AG08396 (cell line): ENCODE data around the gene DRGX.

Experiments
- DNase-seq: peaks from one replicate; pipeline ENCODE4 v3.0.0; 2012; ENCODE audit warnings: low spot score, mixed read lengths

DRGX gene

GRCh38 chr10:49395741-49396665 is at the start of gene DRGX:
TSS of gene DRGX (minus strand) at chr10:49396089. CDS start at chr10:49395440, 649 bp downstream.
- DNase-seq: no peak

GRCh38 chr10:49444349-49444748 is 48.5 kb upstream of the DRGX start:
- no peak for DNase-seq

GRCh38 chr10:49442863-49443262 is 47.0 kb upstream of the DRGX start:
- no peak for DNase-seq

- DNase-seq: no peak
Measured at GRCh38 chr10:49441488-49442476, 45.9 kb upstream of the DRGX start.

DNA sequence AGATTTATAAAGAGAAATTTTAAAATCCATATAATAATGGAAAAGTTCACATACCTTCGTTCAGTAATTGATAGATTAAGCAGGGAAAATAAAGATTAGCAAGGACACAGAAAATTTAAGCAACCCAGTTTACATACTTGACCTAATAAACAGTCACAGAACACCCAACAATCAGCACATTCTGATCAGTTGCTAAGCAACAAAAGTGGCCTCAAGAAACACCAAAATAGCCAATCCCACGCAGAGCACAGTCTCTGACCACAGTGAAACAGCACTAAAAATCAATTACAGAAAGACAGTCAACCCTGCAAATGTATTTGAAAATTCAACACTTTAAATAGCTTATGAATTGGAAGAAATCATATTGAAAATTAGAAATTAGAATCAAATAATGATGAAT is 39.3 kb upstream of the DRGX start:
- no peak for DNase-seq

DNA sequence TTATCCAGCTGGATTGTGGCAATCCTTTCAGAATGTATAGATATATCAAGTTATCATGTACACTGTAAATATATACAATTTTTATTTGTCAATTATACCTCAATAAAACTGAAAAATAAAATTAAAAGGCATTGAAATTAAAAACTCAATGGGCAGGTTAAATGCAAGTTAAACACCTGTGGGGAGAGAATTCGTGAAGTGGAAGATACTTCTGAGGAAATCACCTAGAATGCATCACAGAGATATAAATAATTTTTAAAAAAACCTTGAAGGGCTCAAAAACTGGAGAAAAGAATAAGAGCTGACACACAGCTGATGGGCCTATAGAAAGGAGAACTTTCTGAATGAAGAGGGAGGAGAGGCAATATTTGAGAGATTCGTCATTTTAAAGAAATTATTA is 37.2 kb upstream of the DRGX start:
- no peak for DNase-seq

DNA sequence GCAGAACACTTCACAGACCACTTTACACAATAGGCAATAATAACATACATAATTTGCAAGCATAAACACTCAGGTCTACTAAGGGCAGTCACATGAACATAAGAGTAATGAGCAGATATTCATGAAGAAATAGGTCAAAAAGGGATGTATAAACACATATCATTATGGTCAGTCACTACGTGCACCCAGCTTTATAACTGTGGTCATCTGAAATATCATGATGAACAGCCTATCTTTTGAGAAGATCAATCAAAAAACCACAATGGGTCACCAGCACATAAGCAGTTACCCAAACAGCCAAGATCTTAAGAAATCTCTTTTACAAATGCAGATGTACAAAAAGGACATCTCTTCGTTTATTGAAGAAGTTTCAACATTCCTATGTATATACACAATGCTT is 35.5 kb upstream of the DRGX start:
- no peak for DNase-seq

- no peak for DNase-seq
Measured at GRCh38 chr10:49429458-49429857, 33.6 kb upstream of the DRGX start.

- DNase-seq: no peak
Measured at GRCh38 chr10:49426490-49427360, 30.8 kb upstream of the DRGX start.

GRCh38 chr10:49419005-49419404 is 23.1 kb upstream of the DRGX start:
- DNase-seq: no peak

DNA sequence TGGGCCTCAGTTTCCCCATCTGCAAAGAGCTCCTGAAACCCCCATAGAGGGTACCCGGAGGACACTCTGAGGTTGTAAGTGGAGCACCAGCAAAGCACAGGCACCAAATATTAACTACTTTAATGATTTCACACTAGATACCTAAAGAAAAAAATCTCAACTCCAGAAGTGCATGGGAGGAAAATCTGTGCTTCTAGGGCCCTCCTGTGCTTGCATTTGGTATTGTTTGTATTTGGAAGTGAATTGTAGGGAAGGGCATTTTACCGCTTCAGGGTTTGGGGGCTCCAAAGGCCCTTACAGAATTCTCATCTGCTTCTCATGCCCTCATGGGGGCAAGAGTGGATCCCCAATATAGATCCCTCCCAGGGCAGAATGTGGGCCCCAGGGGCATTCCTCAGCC is 22.4 kb upstream of the DRGX start:
- DNase-seq: no peak

DNA sequence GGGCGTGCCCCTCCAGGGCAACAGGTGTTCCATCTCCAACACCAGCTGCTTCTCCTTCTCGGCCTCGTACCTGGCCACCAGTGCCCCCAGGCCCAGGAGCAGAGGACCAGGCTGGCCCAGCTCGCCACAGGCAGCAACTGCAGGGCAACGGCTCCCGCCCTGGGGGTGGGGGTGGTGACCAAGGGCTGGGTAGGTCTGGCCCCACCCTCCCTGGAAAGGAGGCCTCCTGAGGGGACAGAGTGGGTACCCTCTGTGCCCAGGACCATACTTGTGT is 22.1 kb upstream of the DRGX start:
- DNase-seq: no peak

- no peak for DNase-seq
Measured at GRCh38 chr10:49417311-49418052, 21.6 kb upstream of the DRGX start.

DNA sequence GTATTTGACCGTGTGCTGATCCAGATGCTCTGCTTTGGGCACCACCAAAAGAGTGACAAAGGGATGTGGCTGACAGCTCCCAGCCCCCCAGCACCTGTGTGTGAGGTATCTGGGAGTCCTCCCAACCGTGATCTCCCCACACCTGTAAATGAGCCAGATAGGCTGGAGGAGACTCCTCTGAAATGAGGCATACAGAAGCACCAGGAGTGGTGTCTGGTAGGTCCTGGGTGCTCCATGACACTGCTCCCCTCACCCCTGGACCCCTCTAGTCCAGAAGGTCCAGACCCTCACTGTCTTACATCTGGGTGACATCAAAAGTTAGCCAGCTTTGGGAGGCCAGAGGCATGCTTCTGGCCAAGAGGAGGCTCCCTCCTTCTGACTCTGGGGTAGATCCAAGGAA is 20.0 kb upstream of the DRGX start:
- DNase-seq: no peak

DNA sequence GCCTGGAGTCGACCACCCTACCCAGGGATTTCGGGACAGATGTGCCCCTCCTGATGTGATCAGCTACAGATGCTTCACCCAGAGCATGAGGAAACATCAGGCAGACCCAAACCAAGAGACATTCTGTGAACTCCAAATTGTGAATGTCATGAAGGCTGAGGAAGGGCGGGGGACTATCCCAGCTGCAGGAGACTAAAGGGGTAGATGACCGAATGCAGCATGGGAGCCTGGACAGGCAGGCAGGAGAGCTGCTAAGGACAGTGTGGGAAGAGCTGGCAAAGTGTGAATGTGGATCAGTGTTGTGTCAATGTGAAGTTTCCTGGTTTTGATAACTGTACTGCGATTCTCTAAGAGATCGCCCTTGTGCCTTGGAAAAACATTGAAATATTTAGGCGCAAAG is 19.2 kb upstream of the DRGX start:
- DNase-seq: no peak

GRCh38 chr10:49414496-49414895 is 18.6 kb upstream of the DRGX start:
- DNase-seq: no peak

DNA sequence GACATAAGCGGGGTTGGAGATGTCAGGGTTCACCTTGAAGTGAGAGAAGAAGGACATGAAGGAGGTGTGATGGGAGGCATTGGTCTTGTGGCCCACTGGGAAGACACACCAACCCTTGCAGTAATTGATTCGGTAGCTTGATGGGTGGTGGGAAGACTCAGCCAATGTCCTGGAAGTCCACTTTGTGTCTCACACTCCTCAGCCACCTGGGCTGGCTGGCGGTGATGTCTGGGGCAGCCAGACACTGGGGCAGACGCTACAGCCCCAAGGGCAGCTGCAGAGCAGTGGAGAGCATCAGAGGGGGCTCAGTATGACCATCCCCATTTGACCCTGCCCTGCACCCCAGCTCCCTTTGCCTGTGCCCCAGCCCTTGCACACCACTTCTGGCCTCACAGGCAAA is 16.7 kb upstream of the DRGX start:
- no peak for DNase-seq

DNA sequence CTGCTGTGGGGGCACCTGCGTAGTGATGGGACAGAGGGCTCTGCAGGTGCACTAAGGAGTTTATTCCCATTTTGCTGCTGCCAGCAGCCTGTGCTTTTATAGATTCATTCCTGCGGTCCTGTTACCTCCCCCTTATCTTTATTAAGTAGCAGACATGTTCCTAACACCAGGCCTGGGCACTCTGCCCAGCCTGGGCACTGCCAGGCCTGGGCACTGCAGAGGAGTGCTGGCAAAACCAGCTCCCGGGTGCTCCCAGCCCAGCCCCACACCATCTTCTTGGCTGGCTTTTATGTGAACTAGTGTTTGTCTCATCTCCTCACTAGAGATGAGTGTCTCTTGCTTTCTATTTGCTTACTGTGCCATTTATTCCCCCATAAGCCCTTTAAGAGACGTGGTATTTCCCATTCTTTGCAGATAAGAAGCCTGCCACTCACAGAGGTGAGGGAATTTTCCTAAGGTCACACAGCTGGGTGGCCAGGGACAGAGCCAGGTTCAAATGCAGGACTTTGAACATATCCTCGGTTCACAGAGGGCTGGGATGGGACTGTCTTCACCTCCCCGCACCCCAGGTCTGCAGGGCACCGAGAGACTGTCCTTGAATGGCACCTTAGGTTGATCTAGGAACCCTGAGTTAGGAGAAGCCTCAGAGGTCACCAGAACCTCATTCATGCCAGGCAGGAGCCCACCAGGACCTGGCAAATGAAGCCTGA is 14.6 kb upstream of the DRGX start:
- no peak for DNase-seq

DNA sequence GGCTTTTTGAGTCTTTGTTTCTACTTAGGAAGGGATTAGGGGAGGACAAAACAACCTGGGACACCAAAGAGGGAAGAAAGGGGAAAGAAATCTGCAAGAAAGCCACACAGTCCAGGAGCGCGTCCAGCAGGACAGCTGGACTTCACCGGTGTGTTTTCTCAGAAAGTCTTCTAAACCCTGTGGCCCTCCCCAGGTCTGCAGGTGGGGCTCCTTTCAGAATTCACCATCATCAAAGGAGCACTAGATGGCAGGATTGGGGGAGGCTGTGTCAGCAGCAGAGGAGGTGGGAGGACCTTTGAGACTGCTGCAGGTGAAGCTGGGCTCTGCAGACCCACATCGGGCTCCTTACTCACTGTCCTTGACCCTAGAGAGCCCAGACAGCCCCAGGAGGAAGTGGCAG is 13.9 kb upstream of the DRGX start:
- DNase-seq: no peak

DNA sequence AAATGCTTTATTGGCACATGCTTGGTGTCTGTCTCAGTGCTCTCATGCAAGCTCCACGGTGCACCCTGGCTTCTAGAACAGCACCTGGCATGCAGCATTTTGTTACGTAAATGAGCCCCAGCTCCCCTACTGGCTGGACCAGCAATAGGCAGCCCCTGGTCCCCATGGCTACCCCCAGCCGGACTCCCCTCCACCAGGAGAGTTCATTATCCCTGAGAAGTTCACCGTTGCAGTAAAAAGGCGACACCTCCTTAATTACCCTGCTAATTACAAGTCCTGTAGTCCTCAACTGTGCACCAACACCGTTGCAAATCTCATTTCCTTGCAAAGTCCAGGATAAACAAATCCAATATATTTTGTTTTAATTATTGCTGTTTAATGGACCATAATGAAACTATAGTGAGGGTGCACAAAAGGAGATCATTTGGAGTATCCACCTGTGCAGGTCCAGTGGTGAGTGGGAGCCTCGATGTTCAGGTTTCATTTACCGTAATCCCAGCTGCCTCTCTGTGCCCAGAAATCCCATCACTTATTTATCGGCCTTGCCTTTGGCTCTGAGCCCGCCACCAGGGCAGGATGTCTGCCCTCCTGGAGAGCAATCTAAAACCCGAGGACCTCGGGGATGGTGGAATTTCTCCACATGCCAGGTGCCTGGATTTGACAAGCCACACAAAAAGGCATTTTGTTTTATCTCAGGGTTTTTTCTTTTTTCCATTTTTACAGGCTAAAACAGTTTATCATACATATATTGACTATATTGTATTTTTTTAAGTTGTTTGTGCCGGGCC is 12.8 kb upstream of the DRGX start:
- DNase-seq: no peak
